H9 (cell line): ENCODE results near the gene KCTD16. TPM values are rescaled to one million over a fixed set of nuclear protein-coding genes. Genes with fewer than 3 reads are reported as not detected.

ENCODE experiments used
- DNase-seq: peaks from one replicate; pipeline ENCODE4 v3.0.0-alpha.2; 2017
- H2AFZ ChIP-seq: one replicate; pipeline ENCODE4 v1.6.1; 2013; ENCODE audit warnings: mild to moderate bottlenecking, low read length, control low read depth, moderate library complexity
- H2AK5ac ChIP-seq: 2 replicates; pipeline ENCODE4 v1.6.1; 2013; ENCODE audit warnings: low read length, control low read depth, mixed read lengths; ENCODE audit not compliant: insufficient read length
- H2BK120ac ChIP-seq: one replicate; pipeline ENCODE4 v1.6.1; 2013; ENCODE audit warnings: low read depth, mild to moderate bottlenecking, low read length, control low read depth, inconsistent platforms; ENCODE audit not compliant: poor library complexity, severe bottlenecking
- H2BK12ac ChIP-seq: 2 replicates; pipeline ENCODE4 v1.6.1; 2013; ENCODE audit warnings: low read length, control low read depth, mixed read lengths, low read depth; ENCODE audit not compliant: insufficient read length
- H2BK15ac ChIP-seq: 2 replicates; pipeline ENCODE4 v1.6.1; 2013; ENCODE audit warnings: low read depth, low read length, control low read depth
- H2BK20ac ChIP-seq: one replicate; pipeline ENCODE4 v1.6.1; 2013; ENCODE audit warnings: low read depth, mild to moderate bottlenecking, low read length, control low read depth, inconsistent platforms; ENCODE audit not compliant: poor library complexity, severe bottlenecking
- H2BK5ac ChIP-seq: 2 replicates; pipeline ENCODE4 v1.6.1; 2013; ENCODE audit warnings: low read length, control low read depth, mixed read lengths; ENCODE audit not compliant: insufficient read length
- H3K14ac ChIP-seq: 2 replicates; pipeline ENCODE4 v1.6.1; 2013; ENCODE audit warnings: low read length, control low read depth; ENCODE audit not compliant: insufficient read depth
- H3K18ac ChIP-seq: 2 replicates; pipeline ENCODE4 v1.6.1; 2013; ENCODE audit warnings: low read depth, mild to moderate bottlenecking, mixed read lengths, low read length, control low read depth; ENCODE audit not compliant: insufficient read length
- H3K23ac ChIP-seq: 2 replicates; pipeline ENCODE4 v1.6.1; 2013; ENCODE audit warnings: low read length, control low read depth, mixed read lengths, low read depth; ENCODE audit not compliant: insufficient read length
- H3K23me2 ChIP-seq: 2 replicates; pipeline ENCODE4 v1.6.1; 2013; ENCODE audit warnings: low read depth, mild to moderate bottlenecking, mixed read lengths, low read length, control low read depth; ENCODE audit not compliant: insufficient read length, poor library complexity, severe bottlenecking
- H3K27ac ChIP-seq: 2 replicates; pipeline ENCODE4 v1.5.1; 2013; ENCODE audit warnings: low read length, control low read depth, mixed read lengths, low read depth; ENCODE audit not compliant: insufficient read length
- H3K27me3 ChIP-seq: 2 replicates; pipeline ENCODE4 v1.6.1; 2013; ENCODE audit warnings: low read length, control low read depth, inconsistent platforms; ENCODE audit not compliant: insufficient read depth
- H3K4ac ChIP-seq: 2 replicates; pipeline ENCODE4 v1.6.1; 2013; ENCODE audit warnings: low read depth, mild to moderate bottlenecking, control low read depth, inconsistent platforms, low read length, moderate library complexity
- H3K4me1 ChIP-seq: 2 replicates; pipeline ENCODE4 v1.6.1; 2013; ENCODE audit warnings: low read length, control low read depth, inconsistent platforms; ENCODE audit not compliant: insufficient read depth
- H3K4me2 ChIP-seq: 2 replicates; pipeline ENCODE4 v1.6.1; 2013; ENCODE audit warnings: low read length, control low read depth, mixed read lengths; ENCODE audit not compliant: insufficient read length, insufficient read depth
- H3K56ac ChIP-seq: 2 replicates; pipeline ENCODE4 v1.6.1; 2013; ENCODE audit warnings: low read depth, mild to moderate bottlenecking, mixed read lengths, low read length, control low read depth; ENCODE audit not compliant: insufficient read length
- H3K79me1 ChIP-seq: 2 replicates; pipeline ENCODE4 v1.6.1; 2013; ENCODE audit warnings: low read depth, mild to moderate bottlenecking, moderate library complexity, low read length, control low read depth, inconsistent platforms; ENCODE audit not compliant: insufficient read depth, poor library complexity, severe bottlenecking
- H3K79me2 ChIP-seq: 2 replicates; pipeline ENCODE4 v1.6.1; 2013; ENCODE audit warnings: low read length, control low read depth, inconsistent platforms; ENCODE audit not compliant: insufficient read depth
- H3K9ac ChIP-seq: 2 replicates; pipeline ENCODE4 v1.6.1; 2013; ENCODE audit warnings: low read length, control low read depth, mixed read lengths; ENCODE audit not compliant: insufficient read length; ENCODE audit errors: extremely low read depth
- H3K9me3 ChIP-seq: one replicate; pipeline ENCODE4 v1.6.1; 2013; ENCODE audit warnings: low read depth, low read length, inconsistent platforms; ENCODE audit not compliant: control insufficient read depth
- H3T11ph ChIP-seq: one replicate; pipeline ENCODE4 v1.6.1; 2013; ENCODE audit warnings: mild to moderate bottlenecking, low read length, control low read depth, inconsistent platforms
- H4K20me1 ChIP-seq: one replicate; pipeline ENCODE4 v1.6.1; 2013; ENCODE audit not compliant: control insufficient read depth, insufficient read length, insufficient read depth
- H4K5ac ChIP-seq: 2 replicates; pipeline ENCODE4 v1.6.1; 2013; ENCODE audit warnings: low read depth, mild to moderate bottlenecking, mixed read lengths, low read length, control low read depth; ENCODE audit not compliant: insufficient read length
- H4K8ac ChIP-seq: replicated peaks from 2 replicates; pipeline ENCODE4 v1.6.1; 2013; ENCODE audit warnings: low read length, control low read depth, mixed read lengths, low read depth; ENCODE audit not compliant: insufficient read length
- H4K91ac ChIP-seq: 2 replicates; pipeline ENCODE4 v1.6.1; 2013; ENCODE audit warnings: low read depth, mild to moderate bottlenecking, moderate library complexity, mixed read lengths, low read length, control low read depth; ENCODE audit not compliant: insufficient read length
- H3K27ac Mint-ChIP-seq, 3 experiments: 2 replicates in 2 of 3; 3 replicates in 1 of 3; pipeline ENCODE4 v1.8.0; 2020 to 2021; ENCODE audit warnings: mixed read lengths in 3 of 3, mild to moderate bottlenecking in 1 of 3, moderate library complexity in 1 of 3
- H3K27me3 Mint-ChIP-seq: 2 replicates; pipeline ENCODE4 v1.8.0; 2021; ENCODE audit warnings: low read depth, mild to moderate bottlenecking, moderate library complexity, mixed read lengths
- H3K36me3 Mint-ChIP-seq, 3 experiments: 2 replicates in 2 of 3; 3 replicates in 1 of 3; pipeline ENCODE4 v1.8.0; 2020 to 2021; ENCODE audit warnings: low read depth in 3 of 3, mixed read lengths in 3 of 3; ENCODE audit not compliant: insufficient read depth in 1 of 3
- H3K4me1 Mint-ChIP-seq, 2 experiments: 2 replicates each; pipeline ENCODE4 v1.8.0; 2020; ENCODE audit warnings: mixed read lengths in 2 of 2
- H3K4me3 Mint-ChIP-seq, 2 experiments: 2 replicates in 1 of 2; 3 replicates in 1 of 2; pipeline ENCODE4 v1.8.0; 2020 to 2021; ENCODE audit warnings: mild to moderate bottlenecking in 2 of 2, mixed read lengths in 2 of 2, moderate library complexity in 1 of 2
- H3K9me3 Mint-ChIP-seq, 2 experiments: 2 replicates in 1 of 2; 3 replicates in 1 of 2; pipeline ENCODE4 v1.8.0; 2020; ENCODE audit warnings: mild to moderate bottlenecking in 2 of 2, mixed read lengths in 2 of 2, moderate library complexity in 1 of 2
- CTCF ChIP-seq: fragments of 200-600 bp; sonication (generic); conservative IDR thresholded peaks from 3 replicates; pipeline ENCODE4 v1.8.0; 2021; ENCODE audit warnings: antibody characterized with exemption, mild to moderate bottlenecking
- WGBS: extraction: QIAGEN DNeasy Blood & Tissue Kit; methylation state at CpG from one replicate; pipeline ENCODE4 v1.1.7; 2013; ENCODE audit warnings: missing lambda C conversion rate, low lambda C conversion rate, mixed read lengths; ENCODE audit not compliant: insufficient read length; ENCODE audit errors: extremely low coverage; 5-methylcytosine and 5-hydroxymethylcytosine counted together
- total RNA-seq: library from RNA; stranded (reverse); gene quantifications from 2 replicates; pipeline ENCODE4 v1.2.1, GENCODE V29; 2021

KCTD16 gene
- total RNA-seq, 1 experiment from 2014 or later: 0.09 TPM

- no peak overlapping the region for H3K27ac ChIP-seq
- no peak overlapping the region for H3K9ac ChIP-seq
- no peak overlapping the region for H2BK12ac ChIP-seq
- H3K4me2 ChIP-seq: no peak overlapping the region
- no peaks in the 10 kb centered on the region for H3K4me1 ChIP-seq
- no peaks in the 10 kb centered on the region for H3K9me3 ChIP-seq
- H2BK15ac ChIP-seq: no peak overlapping the region
- no peaks in the 10 kb centered on the region for H3K79me2 ChIP-seq
- no peaks in the 10 kb centered on the region for H3K4me1 Mint-ChIP-seq
- no peak overlapping the region for H4K91ac ChIP-seq
- H3K79me1 ChIP-seq: no peaks in the 10 kb centered on the region
- H3K23ac ChIP-seq: no peak overlapping the region
- WGBS: no CpG with 5 or more reads among the region's 1 CpG
- no peak overlapping the region for H3K14ac ChIP-seq
- no peaks in the 10 kb centered on the region for H3K23me2 ChIP-seq
- H3T11ph ChIP-seq: no peak overlapping the region
- no peak overlapping the region for H2AFZ ChIP-seq
- no peak overlapping the region for H3K56ac ChIP-seq
- H4K5ac ChIP-seq: no peak overlapping the region
- H3K27me3 ChIP-seq: no peaks in the 10 kb centered on the region
- no peak overlapping the region for H2AK5ac ChIP-seq
- no peak overlapping the region for H3K4me3 Mint-ChIP-seq
- TF ChIP-seq CTCF: no peak
- H3K27me3 Mint-ChIP-seq: no peaks in the 10 kb centered on the region
- no peak overlapping the region for H2BK120ac ChIP-seq
- H3K27ac Mint-ChIP-seq: no peak overlapping the region
- DNase-seq: no peak
- no peak overlapping the region for H2BK20ac ChIP-seq
- no peak overlapping the region for H3K18ac ChIP-seq
- H3K4ac ChIP-seq: no peak overlapping the region
- H2BK5ac ChIP-seq: no peak overlapping the region
- H3K36me3 Mint-ChIP-seq: no peaks in the 10 kb centered on the region
- H4K20me1 ChIP-seq: no peaks in the 10 kb centered on the region
- H3K9me3 Mint-ChIP-seq: no peaks in the 10 kb centered on the region
- no peak overlapping the region for H4K8ac ChIP-seq
Measured at GRCh38 chr5:144428326-144428725, 257.7 kb downstream of the KCTD16 start.
